ENCODE results near the gene TUBGCP2.

TUBGCP2 gene

DNA sequence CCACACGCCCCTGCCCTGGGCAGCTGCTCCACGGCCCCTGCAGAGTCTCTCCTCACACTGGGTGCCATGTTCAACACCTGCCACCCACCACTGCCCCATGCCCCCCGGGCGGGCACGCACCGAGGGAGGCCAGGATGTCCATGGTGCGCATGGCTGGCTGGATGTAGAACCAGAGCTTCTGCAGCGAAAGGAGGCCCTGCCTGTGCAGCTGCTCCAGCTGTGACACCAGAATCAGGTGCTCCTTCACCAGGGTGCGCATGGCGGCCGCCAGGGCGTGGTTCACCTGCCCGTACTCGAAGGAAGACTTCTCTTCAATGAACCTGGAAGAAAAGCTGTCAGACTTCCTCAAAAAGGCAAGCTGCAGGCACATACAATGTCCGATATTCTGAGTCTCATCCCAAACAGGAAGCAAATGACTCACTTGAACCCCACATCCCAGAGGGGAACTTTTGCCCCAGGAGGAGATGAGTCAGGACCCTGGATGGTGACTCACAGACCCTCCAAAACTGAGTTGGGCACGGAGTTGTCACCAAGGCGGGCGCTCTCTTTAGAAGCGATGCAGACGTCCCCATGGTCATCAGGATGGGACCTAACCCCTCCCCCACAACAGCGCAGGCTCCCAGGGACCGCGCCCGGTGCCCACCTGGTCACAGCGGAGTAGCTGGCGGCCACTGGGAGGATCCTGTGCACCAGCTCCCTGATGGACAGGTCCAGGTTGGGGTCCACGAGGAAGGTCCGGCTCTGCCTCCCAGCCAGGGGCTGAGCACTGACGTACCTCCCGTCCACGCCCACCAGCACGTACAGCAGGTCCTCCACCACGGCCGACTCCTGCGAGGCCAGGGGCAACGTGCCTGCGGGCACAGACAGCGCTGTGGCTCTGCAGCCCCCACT, 15.5 kb downstream of the TUBGCP2 start:
- DNase-seq = peak; percentile 60
- Histone ChIP-seq H3K27ac (no peak overlapping the region), H3K36me3 (replicated peaks) (peaks cover 54% of the 10 kb centered on the region), H3K27me3 (replicated peaks) (no peaks in the 10 kb centered on the region), H3K4me3 (ENCODE audit: low read depth, low read length) (no peak overlapping the region)
- in situ Hi-C loops (cut with HindIII; ENCODE audit: low pct_ligation_motif_present, low sequenced_read_pairs) = no loop called here
- TF ChIP-seq, protein P1, sequence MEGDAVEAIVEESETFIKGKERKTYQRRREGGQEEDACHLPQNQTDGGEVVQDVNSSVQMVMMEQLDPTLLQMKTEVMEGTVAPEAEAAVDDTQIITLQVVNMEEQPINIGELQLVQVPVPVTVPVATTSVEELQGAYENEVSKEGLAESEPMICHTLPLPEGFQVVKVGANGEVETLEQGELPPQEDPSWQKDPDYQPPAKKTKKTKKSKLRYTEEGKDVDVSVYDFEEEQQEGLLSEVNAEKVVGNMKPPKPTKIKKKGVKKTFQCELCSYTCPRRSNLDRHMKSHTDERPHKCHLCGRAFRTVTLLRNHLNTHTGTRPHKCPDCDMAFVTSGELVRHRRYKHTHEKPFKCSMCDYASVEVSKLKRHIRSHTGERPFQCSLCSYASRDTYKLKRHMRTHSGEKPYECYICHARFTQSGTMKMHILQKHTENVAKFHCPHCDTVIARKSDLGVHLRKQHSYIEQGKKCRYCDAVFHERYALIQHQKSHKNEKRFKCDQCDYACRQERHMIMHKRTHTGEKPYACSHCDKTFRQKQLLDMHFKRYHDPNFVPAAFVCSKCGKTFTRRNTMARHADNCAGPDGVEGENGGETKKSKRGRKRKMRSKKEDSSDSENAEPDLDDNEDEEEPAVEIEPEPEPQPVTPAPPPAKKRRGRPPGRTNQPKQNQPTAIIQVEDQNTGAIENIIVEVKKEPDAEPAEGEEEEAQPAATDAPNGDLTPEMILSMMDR (IDR thresholded peaks at IDR 0.05; ENCODE audit: low read depth, low read length, missing control alignments) = no peak

DNA sequence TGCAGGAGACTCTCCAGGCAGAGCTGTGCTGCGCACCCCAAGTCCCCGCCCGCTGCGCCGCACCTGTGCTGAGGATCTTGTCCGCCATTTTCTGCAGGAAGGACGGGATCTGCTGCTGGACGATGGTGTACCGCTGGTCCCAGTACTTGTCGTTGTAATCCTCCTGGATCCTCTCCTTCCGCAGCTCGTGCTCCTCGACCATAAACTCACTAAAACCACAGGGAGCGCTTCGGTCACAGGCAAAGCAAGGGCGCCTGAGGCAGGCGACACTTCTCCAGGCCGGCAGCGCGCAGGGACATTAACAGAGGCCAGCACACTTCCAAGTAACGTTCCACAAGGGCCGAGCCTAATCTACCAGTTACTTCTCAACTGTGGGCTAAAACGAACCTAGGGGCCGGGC, 18.9 kb downstream of the TUBGCP2 start:
- in situ Hi-C loops (cut with HindIII; ENCODE audit: low pct_ligation_motif_present, low sequenced_read_pairs) = no loop called here
- DNase-seq = no peak
- no peaks in the 10 kb centered on the region for H3K27me3 ChIP-seq (replicated peaks)
- no peak overlapping the region for H3K4me3 ChIP-seq (ENCODE audit: low read depth, low read length)
- H3K27ac ChIP-seq = no peak overlapping the region
- TF ChIP-seq, protein P1 (IDR thresholded peaks at IDR 0.05; ENCODE audit: low read depth, low read length, missing control alignments) = no peak
- H3K36me3 ChIP-seq (replicated peaks) = peaks cover 56% of the 10 kb centered on the region

DNA sequence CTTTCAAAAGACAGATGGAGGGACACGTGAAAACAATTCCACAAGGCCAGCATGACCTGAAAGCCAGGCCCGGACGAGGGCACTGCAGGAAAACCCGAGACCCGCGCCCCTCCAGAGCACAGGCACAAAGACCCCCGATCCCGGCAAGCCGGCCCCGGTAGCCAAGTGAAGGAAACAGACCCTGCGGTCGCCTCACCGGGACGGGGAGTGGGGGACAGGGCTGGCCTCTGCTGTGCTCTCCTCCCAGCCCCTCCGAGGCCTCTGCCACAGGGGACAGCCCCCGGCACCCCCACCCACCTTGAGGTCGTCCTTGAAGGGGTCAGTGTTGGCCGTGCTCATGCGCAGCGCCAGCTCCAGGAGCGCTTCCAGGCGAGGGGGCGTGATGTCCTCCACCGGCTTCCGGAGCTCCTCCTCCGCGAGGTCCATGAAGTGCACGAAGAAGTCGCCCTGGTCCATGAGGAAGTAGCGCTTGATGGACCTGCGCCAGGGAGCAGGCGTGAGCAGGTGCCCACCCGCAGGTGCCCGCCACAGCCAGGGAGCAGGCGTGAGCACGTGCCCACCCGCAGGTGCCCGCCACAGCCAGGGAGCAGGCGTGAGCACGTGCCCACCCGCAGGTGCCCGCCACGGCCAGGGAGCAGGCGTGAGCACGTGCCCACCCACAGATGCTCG, 20.7 kb downstream of the TUBGCP2 start:
- H3K27ac ChIP-seq = no peak overlapping the region
- TF ChIP-seq, protein P1 (IDR thresholded peaks at IDR 0.05; ENCODE audit: low read depth, low read length, missing control alignments) = no peak
- H3K27me3 ChIP-seq (replicated peaks) = no peaks in the 10 kb centered on the region
- H3K4me3 ChIP-seq (ENCODE audit: low read depth, low read length) = no peak overlapping the region
- no peak for DNase-seq
- peaks cover 63% of the 10 kb centered on the region for H3K36me3 ChIP-seq (replicated peaks)
- in situ Hi-C loops (cut with HindIII; ENCODE audit: low pct_ligation_motif_present, low sequenced_read_pairs) = no loop called here

DNA sequence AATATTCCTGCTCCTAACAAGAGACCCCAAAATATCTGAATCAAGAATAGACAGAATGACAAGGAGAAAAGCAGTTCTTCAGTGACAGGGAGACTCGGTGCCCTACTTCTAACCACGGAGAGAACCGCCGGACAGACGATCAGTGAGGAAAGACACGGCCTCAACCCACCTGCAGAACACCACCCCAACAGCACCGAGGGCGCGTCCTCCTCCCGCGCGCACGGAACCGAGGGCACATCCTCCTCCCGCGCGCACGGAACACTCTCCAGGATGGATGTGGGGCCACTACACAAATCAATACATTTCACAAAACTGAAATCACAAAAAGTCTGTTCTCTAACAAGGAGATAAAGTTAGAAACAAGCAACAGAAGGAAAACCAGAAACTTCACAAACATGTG, 22.3 kb downstream of the TUBGCP2 start:
- no peak overlapping the region for H3K27ac ChIP-seq
- H3K36me3 ChIP-seq (replicated peaks) = peaks cover 70% of the 10 kb centered on the region
- no peak for DNase-seq
- in situ Hi-C loops (cut with HindIII; ENCODE audit: low pct_ligation_motif_present, low sequenced_read_pairs) = no loop called here
- H3K4me3 ChIP-seq (ENCODE audit: low read depth, low read length) = no peak overlapping the region
- TF ChIP-seq, protein P1 (IDR thresholded peaks at IDR 0.05; ENCODE audit: low read depth, low read length, missing control alignments) = no peak
- H3K27me3 ChIP-seq (replicated peaks) = no peaks in the 10 kb centered on the region

DNA sequence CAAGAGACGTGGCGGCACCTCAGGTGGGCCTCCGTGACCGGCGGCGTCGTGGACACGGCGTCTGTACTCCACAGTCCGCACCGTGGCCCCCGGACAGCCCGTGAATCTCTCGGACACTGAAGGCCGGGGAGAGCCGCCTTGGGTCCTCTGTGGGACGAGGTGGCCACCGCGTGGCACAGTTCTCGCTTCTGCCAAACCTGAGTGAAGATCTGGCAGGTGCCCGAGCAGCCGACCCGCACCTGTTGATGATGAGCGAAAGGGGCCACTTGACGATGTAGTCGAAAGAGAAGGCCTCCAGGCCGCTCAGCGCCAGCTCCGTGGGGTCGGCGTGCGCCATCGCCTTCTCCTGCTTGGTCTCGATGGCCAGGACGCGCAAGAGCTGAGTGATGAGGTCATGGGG, 23.5 kb downstream of the TUBGCP2 start:
- Histone ChIP-seq H3K27ac (no peak overlapping the region), H3K36me3 (replicated peaks) (peaks cover 66% of the 10 kb centered on the region), H3K27me3 (replicated peaks) (no peaks in the 10 kb centered on the region), H3K4me3 (ENCODE audit: low read depth, low read length) (no peak overlapping the region)
- in situ Hi-C loops (cut with HindIII; ENCODE audit: low pct_ligation_motif_present, low sequenced_read_pairs) = no loop called here
- DNase-seq = no peak
- TF ChIP-seq, protein P1 (IDR thresholded peaks at IDR 0.05; ENCODE audit: low read depth, low read length, missing control alignments) = no peak

Data from brain microvascular endothelial cell (primary cell).